GM13977 (cell line): Measurements from ENCODE around the gene MCCC1.
"Not testable (repeated sequence)": the region's sequence is repeated elsewhere in the genome, so short reads cannot be mapped to it uniquely, and the experiment has no call there.

ENCODE experiments used
- DNase-seq: peaks from one replicate; pipeline ENCODE4 v3.0.0; 2012; ENCODE audit warnings: low spot score
- CTCF ChIP-seq: IDR thresholded peaks from 2 replicates; pipeline ENCODE4 v1.5.1; 2012; ENCODE audit warnings: mild to moderate bottlenecking, control low read depth; ENCODE audit not compliant: insufficient read depth; ENCODE audit errors: extremely low read depth, missing control alignments
- in situ Hi-C: fragments of 300-500 bp; cut with MboI; formaldehyde crosslinking; loops from one replicate; pipeline ENCODE4 v1.12.0; 2022; ENCODE audit warnings: low sequenced_read_pairs, low pct_unique_long_range_greater_than_20kb, mixed read lengths, inconsistent platforms; ENCODE audit not compliant: unreplicated experiment

Gene MCCC1

GRCh38 chr3:183006396-183007002, 92.8 kb downstream of the MCCC1 start:
- DNase-seq = no peak
- no peak for TF ChIP-seq CTCF
- in situ Hi-C loops = no loop called here

GRCh38 chr3:182999767-183000166, 99.5 kb downstream of the MCCC1 start:
- no peak for DNase-seq
- in situ Hi-C loops = no loop called here
- TF ChIP-seq CTCF = no peak

- in situ Hi-C loops, DNase-seq: not testable (repeated sequence)
Observed at GRCh38 chr3:182993486-182994201, 105.7 kb downstream of the MCCC1 start.

GRCh38 chr3:182989566-182989965, 109.7 kb downstream of the MCCC1 start:
- in situ Hi-C loops = no loop called here

GRCh38 chr3:182986021-182986420, 113.3 kb downstream of the MCCC1 start:
- in situ Hi-C loops = no loop called here
- no peak for TF ChIP-seq CTCF
- DNase-seq = no peak

More at GRCh38 chr3:182989566-182989965, 109.7 kb downstream of the MCCC1 start:
- TF ChIP-seq CTCF = no peak
- DNase-seq = no peak

GRCh38 chr3:182983876-182984275, 115.4 kb downstream of the MCCC1 start:
- TF ChIP-seq CTCF = no peak
- no peak for DNase-seq
- in situ Hi-C loops = no loop called here

- no peak for TF ChIP-seq CTCF
- in situ Hi-C loops = no loop called here
- DNase-seq = no peak
Observed at GRCh38 chr3:182981038-182981380, 118.3 kb downstream of the MCCC1 start.
